NAMALWA (cell line): ENCODE results near the gene BCKDHA.
"Not testable (repeated sequence)": the region's sequence is repeated elsewhere in the genome, so short reads cannot be mapped to it uniquely, and the experiment has no call there.

Experiments
- DNase-seq: peaks from one replicate; pipeline ENCODE4 v3.0.0-alpha.2; 2015; ENCODE audit warnings: low spot score

Gene BCKDHA

GRCh38 chr19:41405776-41406175 is 8.2 kb downstream of the BCKDHA start:
- DNase-seq = no peak

GRCh38 chr19:41407271-41407670 is 9.7 kb downstream of the BCKDHA start:
- DNase-seq = no peak

GRCh38 chr19:41408256-41408655 is 10.6 kb downstream of the BCKDHA start:
- DNase-seq = peak; percentile 49

GRCh38 chr19:41408846-41409245 is 11.2 kb downstream of the BCKDHA start:
- DNase-seq = not testable (repeated sequence)

GRCh38 chr19:41409288-41409687 is 11.7 kb downstream of the BCKDHA start:
- no peak for DNase-seq

- no peak for DNase-seq
Observed at GRCh38 chr19:41410336-41411054, 12.9 kb downstream of the BCKDHA start.

GRCh38 chr19:41411100-41411967 is 13.7 kb downstream of the BCKDHA start:
- DNase-seq = no peak

GRCh38 chr19:41411968-41412265 is 14.3 kb downstream of the BCKDHA start:
- no peak for DNase-seq

- no peak for DNase-seq
Observed at GRCh38 chr19:41412953-41413352, 15.3 kb downstream of the BCKDHA start.

- DNase-seq = no peak
Observed at GRCh38 chr19:41413947-41414346, 16.3 kb downstream of the BCKDHA start.

- no peak for DNase-seq
Observed at GRCh38 chr19:41414461-41414860, 16.8 kb downstream of the BCKDHA start.

GRCh38 chr19:41415154-41415571 is 17.5 kb downstream of the BCKDHA start:
- no peak for DNase-seq

- no peak for DNase-seq
Observed at GRCh38 chr19:41416194-41416674, 18.6 kb downstream of the BCKDHA start.

- no peak for DNase-seq
Observed at GRCh38 chr19:41420101-41420880, 22.7 kb downstream of the BCKDHA start.

GRCh38 chr19:41421314-41421713 is 23.7 kb downstream of the BCKDHA start:
- DNase-seq = no peak

- DNase-seq = no peak
Observed at GRCh38 chr19:41421973-41422372, 24.4 kb downstream of the BCKDHA start.

GRCh38 chr19:41422456-41422855 is 24.8 kb downstream of the BCKDHA start:
- DNase-seq = no peak

- no peak for DNase-seq
Observed at GRCh38 chr19:41422955-41423354, 25.3 kb downstream of the BCKDHA start.

- no peak for DNase-seq
Observed at GRCh38 chr19:41424335-41425173, 26.9 kb downstream of the BCKDHA start.

- no peak for DNase-seq
Observed at GRCh38 chr19:41425174-41426115, 27.8 kb downstream of the BCKDHA start.
